ENCODE measurements around the gene TCHHL1.

TCHHL1 gene

GRCh38 chr1:152036267-152037216 is 52.3 kb downstream of the TCHHL1 start, which contains the start of gene S100A11:
S100A11 (minus strand) TSS chr1:152037004; CDS start chr1:152036915, 89 bp downstream.
- DNase-seq, result peak; percentile 87

GRCh38 chr1:152035539-152036266 is 53.2 kb downstream of the TCHHL1 start:
- DNase-seq, result peak; percentile 35

- DNase-seq, result peak; percentile 72
Measured at GRCh38 chr1:152034654-152035538, 54.0 kb downstream of the TCHHL1 start.

- no peak for DNase-seq
Measured at GRCh38 chr1:152034324-152034653, 54.6 kb downstream of the TCHHL1 start.

All from fibroblast of upper back skin (primary cell).